ENCODE data around the gene RAB8B.
A peak's percentile ranks its signal among the peaks of the same experiment; 100 is the strongest.
"Not testable (repeated sequence)": the region's sequence is repeated elsewhere in the genome, so short reads cannot be mapped to it uniquely, and the experiment has no call there.

Gene RAB8B

GRCh38 chr15:63233667-63234423 is 44.4 kb downstream of the RAB8B start:
- DNase-seq (ENCODE audit: insufficient read length, low spot score) (no peak), FAIRE-seq (no peak)

GRCh38 chr15:63234451-63234870 is 45.1 kb downstream of the RAB8B start:
- FAIRE-seq, result no peak
- no peak for DNase-seq (ENCODE audit: insufficient read length, low spot score)

- DNase-seq (ENCODE audit: insufficient read length, low spot score), result peak; percentile 61
- no peak for FAIRE-seq
Observed at GRCh38 chr15:63236272-63236671, 46.9 kb downstream of the RAB8B start.

GRCh38 chr15:63237086-63237485 is 47.7 kb downstream of the RAB8B start:
- FAIRE-seq; DNase-seq (ENCODE audit: insufficient read length, low spot score): not testable (repeated sequence)

DNA sequence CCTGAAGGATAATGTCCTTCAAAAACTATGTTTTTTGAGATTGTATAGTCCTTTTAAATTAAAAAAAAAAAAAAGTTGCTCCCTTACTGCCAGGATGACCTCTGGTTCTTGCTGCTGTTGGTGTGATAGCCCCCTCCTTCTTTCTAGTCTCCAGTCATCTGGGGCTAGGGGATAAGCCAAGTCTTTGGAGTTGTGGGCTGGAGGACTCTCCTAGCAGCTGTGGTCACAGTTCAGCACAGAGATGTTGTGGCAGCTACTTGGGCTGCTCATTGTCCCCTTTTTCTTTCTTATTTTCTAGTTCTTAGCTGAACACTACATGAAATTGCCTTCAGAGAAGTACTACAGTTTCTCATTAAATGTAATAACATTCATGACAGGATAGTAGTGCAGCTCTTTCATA is 48.8 kb downstream of the RAB8B start:
- DNase-seq (ENCODE audit: insufficient read length, low spot score) (no peak), FAIRE-seq (no peak)

- DNase-seq (ENCODE audit: insufficient read length, low spot score) (peak; percentile 57), FAIRE-seq (peak; percentile 26)
Observed at GRCh38 chr15:63238796-63239195, 49.4 kb downstream of the RAB8B start.

- FAIRE-seq, result no peak
Observed at GRCh38 chr15:63240109-63240508, 50.7 kb downstream of the RAB8B start.

DNA sequence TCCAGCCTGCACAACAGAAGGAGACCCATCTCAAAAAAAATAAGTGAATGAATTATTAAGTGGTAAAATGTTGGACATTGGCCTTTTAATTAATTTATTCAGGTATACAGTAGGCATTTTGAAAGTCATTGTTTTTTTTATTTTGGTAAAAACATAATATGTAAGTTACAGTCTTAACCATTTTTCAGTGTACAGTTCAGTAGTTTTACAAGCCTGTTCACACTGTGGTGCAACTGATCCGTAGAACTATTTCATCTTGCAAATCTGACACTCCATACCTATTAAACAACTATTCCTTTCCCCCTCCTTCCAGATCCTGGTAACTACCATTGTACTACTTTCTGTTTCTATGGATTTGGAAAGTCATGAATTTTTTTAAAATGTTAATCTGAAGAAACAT is 51.9 kb downstream of the RAB8B start:
- FAIRE-seq, result no peak
- DNase-seq (ENCODE audit: insufficient read length, low spot score), result no peak

More at GRCh38 chr15:63240109-63240508, 50.7 kb downstream of the RAB8B start:
- no peak for DNase-seq (ENCODE audit: insufficient read length, low spot score)

DNA sequence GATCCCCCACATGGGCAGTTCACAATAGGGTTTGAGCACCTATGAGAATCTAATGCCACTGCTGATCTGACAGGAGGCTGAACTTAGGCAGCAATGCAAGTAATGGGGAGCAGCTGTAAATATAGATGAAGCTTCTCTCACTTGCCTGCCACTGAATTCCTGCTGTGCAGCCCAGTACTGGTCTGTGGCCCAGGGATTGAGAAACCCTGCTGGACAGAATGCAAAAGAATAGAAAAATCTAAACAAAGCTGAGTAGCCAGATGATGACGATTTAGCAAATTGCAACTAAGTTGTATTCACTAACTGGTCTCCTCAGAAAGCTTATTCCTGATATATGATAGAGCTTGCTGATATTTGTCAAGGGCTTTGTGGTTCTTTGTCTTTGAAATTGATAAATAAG is 53.7 kb downstream of the RAB8B start:
- no peak for DNase-seq (ENCODE audit: insufficient read length, low spot score)
- no peak for FAIRE-seq

- FAIRE-seq (no peak), DNase-seq (ENCODE audit: insufficient read length, low spot score) (no peak)
Observed at GRCh38 chr15:63243776-63244175, 54.4 kb downstream of the RAB8B start.

- FAIRE-seq (no peak), DNase-seq (ENCODE audit: insufficient read length, low spot score) (no peak)
Observed at GRCh38 chr15:63244399-63244798, 55.0 kb downstream of the RAB8B start.

DNA sequence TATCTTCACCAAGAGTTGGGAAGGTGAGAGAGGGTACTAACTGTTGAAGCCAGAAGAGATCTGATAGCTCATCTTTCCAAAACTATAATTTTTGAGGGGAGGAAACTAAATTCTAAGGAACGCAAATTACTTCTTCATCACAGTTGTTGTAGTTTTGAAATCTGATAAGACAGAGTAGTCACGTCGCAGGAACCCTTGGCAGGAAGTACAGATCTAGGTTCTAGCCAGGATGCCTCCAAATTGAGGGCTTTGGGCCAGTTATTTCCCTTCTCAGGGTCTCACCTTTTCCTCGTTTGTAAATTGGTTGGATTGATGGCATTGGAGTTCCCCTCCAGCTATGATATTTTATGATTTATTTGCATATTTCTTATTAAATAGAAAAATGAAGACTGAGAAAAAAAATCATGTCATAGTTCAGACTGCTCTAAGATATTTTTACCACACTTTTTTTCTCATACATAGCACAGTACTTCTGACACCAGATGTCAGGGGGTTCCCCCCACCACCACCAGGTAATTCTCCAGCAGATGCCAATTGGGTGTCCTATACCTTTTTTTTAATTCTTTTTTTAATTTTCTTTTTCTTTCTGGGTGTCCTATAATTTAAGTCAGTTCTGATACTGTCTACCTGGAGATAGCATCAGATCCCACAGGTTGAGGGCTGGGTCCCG is 55.7 kb downstream of the RAB8B start:
- DNase-seq (ENCODE audit: insufficient read length, low spot score) (no peak), FAIRE-seq (no peak)

GRCh38 chr15:63246691-63247469 is 57.5 kb downstream of the RAB8B start:
- FAIRE-seq (no peak), DNase-seq (ENCODE audit: insufficient read length, low spot score) (no peak)

- DNase-seq (ENCODE audit: insufficient read length, low spot score) (peak; percentile 63), FAIRE-seq (peak; percentile 89)
Observed at GRCh38 chr15:63250312-63250965, 61.0 kb downstream of the RAB8B start.

GRCh38 chr15:63251701-63252100 is 62.3 kb downstream of the RAB8B start:
- DNase-seq (ENCODE audit: insufficient read length, low spot score) (no peak), FAIRE-seq (no peak)

DNA sequence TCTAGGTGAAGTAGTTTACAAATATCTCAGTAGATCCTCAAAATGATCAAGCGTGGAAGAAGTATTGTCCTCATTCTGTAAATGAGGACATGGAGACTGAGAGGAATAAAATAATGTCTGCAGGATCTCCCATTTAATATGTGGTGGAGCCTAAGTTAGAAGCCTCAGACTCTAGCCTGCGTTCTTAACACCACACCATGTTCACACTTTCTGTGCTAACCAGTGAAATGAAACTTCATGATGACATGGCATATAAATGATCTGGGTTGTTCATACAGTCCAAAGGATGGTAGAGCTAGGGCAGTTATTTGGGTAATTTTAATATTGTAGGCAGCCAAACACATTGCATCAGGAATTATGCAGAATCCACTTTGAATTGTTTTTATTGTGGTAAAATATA is 62.9 kb downstream of the RAB8B start:
- FAIRE-seq (no peak), DNase-seq (ENCODE audit: insufficient read length, low spot score) (no peak)

DNA sequence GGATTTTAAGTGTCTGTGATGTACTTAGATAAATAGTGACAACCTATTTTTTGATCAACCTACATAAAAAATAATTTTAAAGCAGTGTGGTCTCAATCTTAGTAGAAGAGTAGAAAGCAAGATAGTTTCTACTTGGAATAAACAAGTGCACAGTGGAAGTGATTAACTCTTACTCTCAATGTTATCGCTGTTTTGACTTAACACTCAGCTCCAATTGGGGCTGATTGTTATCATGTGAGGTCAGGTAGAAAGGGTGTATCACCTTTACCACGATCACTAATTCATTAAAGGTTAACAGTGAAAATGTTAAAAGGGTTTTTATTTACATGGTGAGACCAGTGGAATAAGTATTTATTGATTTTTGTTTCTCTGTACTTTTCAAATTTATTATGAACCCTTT is 65.6 kb downstream of the RAB8B start:
- no peak for DNase-seq (ENCODE audit: insufficient read length, low spot score)
- no peak for FAIRE-seq

DNA sequence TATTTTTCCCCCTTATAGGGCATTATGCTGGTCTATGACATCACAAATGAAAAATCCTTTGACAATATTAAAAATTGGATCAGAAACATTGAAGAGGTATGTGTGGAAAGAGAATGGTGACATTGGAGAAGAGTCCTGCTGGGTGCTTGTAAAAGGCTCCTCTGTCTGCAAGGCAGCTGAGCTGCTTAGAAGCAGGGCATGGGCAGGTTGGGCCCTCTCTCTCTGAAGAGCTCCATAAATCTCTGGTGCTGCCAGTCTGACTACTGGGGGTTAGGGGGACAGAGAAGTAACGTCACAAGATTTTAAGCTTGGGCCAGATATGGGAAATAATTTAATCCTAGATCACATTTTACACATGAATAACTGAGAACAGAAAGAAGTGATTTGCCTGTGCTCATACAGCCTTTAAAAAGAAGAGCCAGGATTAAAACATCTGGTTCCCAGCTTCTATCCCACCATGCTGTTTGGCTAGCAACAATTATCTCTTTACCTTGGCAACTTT is 66.1 kb downstream of the RAB8B start:
- DNase-seq (ENCODE audit: insufficient read length, low spot score) (no peak), FAIRE-seq (no peak)

DNA sequence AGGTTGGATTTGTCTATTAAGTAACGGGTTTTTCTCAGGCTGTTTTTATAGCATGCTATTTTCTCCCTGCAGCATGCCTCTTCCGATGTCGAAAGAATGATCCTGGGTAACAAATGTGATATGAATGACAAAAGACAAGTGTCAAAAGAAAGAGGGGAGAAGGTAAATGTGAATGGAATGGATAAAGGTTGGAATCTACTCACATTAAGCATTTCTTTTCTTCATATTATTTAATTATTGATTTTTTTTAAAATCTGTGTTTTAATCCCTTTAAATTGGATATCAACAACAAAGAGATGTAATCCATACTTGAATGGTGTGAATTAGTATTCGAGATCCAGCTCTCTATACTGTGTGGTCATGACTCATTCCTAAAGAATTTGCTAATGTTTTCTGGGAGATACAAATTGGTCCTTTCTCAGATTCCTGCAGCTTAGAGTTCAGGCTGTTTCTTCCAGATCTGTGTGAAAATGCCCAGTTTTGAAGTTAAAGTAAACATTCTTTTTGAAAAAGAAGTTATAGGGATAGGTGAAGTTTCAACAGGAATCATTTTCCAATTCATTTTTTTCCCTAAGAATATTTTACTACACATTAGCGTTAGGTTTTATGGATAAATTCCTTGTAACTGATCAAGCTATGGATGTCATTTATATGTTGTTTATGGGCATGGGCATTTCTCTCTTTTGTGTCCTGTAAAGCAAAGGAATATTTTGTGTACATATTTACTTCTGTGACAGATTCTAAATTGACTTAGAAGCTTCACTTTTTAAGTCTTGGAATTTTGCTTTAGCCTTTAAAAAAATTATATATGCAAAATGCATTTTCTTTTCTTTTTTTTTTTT is 67.2 kb downstream of the RAB8B start:
- no peak for FAIRE-seq
- peak; percentile 74 for DNase-seq (ENCODE audit: insufficient read length, low spot score)

DNA sequence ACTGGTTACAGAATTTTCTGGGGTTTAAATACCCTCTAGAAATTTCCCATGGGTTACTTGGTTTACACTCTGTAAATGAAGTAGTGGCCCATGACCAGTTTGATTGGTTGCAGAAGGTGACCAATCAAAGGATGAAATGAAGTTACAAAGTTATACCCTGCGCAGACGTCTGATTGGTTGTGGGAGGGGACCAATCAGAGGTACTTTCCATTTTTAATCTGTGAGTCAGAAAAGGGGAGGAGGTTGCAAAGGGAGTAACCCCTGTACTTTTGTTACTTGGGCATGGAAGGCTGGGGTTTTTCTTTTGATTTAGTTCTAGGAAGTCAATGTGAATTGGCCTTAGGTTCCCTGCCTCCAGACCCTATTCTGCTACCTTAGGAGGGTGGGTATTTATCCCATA is 69.3 kb downstream of the RAB8B start:
- DNase-seq (ENCODE audit: insufficient read length, low spot score) (no peak), FAIRE-seq (no peak)
